HG03457 (cell line): Measurements from ENCODE around the gene IL1RL2.

Source experiments
- ATAC-seq: cut with Tn5 transposase; IDR thresholded peaks from one replicate; pipeline ENCODE4 v1.9.1; 2021; ENCODE audit warnings: moderate number of reproducible peaks; ENCODE audit not compliant: unreplicated experiment

The IL1RL2 gene

DNA sequence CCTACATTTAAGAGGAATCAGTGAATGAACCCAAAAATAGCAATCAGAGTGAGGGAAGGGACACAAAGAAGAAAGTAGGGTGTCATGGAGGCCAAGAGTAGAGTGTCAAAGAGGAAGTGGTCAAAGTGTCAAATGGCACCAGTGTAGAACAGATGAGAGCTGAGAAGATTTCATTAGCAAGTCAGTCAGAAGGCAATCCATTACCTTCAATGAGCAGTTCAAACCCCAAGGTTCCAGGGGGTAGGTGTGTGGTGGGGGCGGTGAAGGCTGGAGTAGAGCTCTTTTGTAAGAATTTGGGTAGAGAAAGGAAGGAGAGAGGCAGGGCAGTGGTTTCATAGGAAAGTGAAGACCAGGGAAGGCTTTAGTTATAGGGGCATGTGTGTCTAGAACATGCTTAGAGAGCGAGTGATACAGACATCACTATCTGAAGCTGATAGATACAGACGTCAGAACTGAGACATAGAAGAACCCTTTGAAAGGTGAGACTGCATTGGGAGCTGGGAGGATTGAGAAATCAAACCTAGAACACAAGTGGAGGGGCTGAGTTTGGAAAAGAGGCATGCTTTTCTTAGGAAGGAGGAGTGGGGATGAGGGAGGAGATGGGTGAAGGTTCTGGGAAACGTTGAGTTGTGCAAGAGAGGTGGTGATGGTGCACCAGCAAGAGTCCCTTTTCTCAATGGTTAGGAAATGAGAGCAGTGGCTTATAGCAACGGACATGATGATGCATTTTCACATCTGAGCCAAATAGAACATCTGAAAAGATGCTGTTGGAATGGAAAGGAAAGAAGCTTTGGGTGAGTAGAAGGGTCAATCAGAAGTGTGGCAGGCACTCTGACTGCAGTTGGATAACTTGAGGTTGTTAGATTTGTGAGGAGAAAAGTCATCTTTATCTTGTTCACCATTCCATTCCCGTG is 75.7 kb downstream of the IL1RL2 start:
- no peak for ATAC-seq

DNA sequence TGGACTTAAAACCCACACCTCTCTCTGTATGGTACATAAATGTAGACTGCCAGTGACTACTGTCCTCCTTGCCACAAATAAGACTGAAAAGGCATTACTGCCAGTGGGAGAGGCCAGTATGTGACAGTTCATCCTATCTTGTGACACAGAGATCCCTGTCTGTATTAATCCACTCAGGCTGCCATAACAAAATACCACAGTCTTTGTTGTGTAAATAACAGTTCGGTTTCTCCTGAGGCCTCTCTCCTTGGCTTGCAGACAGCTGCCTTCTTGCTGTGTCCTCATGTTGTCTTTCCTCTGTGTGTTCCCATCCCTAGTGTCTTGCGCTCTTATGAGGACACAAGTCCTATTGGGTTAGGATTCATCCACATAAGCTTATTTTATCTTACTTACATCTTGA is 78.1 kb downstream of the IL1RL2 start:
- ATAC-seq = no peak

DNA sequence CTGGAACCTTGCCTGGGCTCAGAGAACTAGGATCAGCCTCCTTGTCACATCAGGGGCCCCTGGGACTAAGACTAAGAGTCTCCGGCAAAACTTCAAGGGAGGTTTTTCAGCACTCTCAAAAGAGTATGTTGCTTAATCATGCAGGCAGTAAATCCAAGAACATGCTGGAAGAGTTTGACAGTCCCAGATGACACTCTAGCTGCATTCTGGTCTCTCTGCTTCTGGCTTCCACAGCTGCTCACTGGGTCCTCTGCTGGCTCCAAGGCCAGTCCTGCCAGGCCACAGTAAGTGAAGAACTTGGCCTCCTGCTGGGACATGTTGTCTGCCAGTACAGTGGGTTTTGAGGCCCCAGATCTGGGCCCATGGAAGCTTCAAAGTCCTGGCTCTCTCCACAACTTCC is 79.4 kb downstream of the IL1RL2 start:
- ATAC-seq = no peak

DNA sequence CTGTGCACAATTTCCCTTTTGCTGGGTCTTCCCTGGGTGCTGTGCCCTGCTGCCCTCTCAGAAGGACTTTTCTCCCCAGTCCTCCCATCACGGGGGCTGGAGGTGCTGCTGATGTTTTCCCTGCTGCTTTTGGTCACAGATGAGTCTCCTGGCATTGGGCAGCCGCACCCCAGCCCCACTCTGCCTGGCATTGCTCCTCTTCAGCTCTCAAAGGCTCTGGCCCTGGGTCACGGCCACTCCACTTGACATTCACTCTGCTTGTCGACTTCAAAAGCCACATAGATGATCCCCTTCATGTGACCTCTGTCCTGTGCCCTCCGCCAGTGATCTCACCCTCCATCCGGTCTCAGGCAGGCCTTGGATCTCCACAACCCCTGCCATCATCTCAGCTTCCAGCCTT is 81.0 kb downstream of the IL1RL2 start:
- no peak for ATAC-seq

DNA sequence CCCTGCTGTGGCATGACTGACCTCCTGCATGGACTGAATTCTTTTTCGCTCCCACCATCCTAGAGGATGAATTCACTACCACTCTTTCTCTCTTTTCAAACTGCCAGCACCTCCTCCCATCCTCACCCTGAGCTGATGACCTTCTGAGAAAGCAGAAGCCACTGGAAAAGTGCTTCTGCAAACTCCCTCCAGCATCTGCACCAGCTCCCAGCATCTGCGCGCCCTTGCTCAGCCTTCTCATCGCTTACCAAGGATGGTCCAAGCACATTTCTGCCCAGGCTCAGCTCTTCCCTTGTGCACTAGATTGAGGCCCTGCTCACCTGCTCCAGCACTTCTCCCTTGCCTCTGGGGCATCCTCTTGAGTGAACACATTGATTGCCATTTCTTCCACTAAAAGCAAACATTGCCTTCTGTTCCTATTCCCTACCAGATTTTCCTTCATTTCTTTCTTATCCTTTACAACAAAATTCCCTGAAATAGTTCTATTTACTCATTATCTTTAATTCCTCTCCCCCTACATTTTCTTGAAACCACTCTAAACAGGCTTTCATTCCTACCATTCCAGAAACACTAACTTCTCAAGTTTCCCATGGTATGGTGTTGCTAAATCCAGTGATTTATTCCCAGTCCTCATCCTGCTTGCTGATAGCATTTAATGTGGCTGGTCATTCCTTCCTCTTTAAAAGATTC is 81.8 kb downstream of the IL1RL2 start:
- ATAC-seq = no peak

DNA sequence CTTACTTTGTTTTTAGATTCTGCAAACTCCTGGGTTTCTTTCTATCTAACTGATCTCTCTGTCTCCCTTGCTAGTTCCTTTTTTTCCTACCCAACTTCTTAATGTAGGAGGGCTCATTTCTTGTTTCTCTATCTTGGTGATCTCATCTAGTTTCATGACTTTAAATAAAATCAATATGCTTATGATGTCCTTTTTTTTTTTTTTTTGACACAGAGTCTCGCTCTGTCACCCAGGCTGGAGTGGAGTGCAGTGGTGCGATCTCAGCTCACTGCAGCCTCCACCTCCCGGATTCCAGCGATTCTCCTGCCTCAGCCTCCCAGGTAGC is 82.3 kb downstream of the IL1RL2 start:
- ATAC-seq = no peak

DNA sequence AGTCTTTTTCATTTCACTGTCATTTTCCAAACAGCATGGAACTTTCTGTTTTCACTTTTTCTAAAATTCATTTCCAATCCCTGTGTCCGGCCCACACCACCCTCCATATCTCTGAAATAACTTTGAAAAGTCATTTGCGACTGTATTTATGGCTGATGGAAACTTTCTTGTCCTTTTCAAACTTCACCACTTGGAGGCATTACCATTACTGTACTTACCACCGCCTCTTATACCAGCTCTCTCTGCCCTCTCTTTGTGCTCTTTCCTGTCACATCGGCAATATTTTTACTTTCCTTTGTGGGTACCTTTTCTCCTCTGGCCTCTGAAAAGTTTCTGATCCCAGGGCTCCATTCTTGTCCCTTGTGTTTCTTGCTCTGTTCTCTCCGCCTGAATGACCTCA is 85.0 kb downstream of the IL1RL2 start:
- no peak for ATAC-seq

DNA sequence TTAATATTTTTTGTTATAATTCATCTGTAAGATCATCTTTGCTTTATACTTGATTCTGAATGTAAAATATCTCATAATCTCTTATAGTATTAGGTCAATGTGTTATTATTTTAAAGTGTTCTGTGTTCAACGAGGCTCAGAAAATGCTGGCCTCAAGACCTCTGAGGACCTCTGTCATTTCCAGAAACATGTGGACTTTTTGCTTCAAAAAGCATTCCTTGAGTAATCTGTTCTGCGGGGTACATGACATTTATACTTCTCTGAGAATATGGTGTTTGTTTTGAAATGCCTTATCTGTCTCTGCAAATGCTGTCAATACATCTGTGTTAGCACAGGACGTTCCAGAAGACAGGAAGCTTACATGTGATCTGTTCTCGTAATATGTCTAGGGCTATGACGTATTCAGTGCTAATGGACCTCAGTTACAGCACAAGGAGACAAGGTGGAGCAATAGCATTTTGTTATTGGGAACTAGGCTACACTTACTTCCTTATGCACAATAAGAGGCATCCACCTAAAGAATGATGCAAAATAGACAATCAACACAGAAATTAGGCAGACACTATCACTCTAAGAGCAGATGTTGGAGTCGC is 86.9 kb downstream of the IL1RL2 start:
- ATAC-seq = no peak

DNA sequence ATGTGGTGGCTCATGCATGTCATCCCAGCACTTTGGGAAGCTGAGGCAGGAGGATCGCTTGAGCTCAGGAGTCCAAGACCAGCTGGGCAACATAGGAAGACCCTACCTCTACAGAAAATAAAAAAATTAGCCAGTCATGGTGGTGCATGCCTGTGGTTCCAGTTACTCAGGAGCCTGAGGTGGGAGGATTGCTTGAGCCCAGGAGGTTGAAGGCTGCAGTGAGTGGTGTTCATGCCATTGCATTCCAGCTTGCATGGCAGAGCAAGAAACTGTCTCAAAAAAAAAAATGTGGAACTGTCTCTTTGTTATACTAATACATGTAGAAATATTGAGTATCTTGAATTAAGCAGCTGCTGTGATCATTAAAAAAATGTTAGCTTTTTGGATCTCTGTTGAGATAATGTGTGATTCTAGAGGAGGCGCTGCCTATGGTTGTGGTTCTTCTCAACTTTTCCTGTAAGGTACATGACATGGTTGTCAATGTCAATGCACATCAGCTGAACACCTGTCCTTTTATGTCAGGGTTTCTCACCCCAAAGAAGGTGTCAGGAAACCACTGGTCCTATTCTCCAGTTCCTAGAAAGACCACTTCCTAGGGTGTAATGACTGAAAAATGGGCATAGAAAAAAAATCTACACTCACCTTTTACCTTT is 89.9 kb downstream of the IL1RL2 start:
- no peak for ATAC-seq

DNA sequence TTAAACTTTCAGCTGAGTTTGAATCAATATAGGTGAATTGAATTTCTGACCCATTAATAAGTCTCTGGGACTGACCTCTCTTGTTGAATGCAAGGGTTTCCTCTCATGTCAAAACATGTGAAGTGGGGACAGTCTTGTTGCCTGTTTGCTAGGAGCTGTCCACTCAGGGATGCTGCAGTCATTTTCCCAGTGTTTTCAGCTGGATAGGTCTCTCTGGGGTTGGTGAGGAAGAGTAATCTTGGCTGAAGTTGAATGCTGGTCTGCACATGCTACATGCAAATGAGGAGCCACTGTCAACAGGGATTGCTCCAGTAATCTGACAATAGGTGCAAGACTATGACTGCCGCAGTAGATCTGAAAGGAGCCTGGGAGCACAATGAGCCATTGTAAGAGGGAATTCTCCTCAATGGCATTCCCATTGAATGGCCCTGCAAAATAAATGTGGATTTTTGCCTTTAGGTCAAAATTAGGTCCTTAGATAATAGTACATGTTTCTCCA is 90.4 kb downstream of the IL1RL2 start:
- ATAC-seq = no peak

DNA sequence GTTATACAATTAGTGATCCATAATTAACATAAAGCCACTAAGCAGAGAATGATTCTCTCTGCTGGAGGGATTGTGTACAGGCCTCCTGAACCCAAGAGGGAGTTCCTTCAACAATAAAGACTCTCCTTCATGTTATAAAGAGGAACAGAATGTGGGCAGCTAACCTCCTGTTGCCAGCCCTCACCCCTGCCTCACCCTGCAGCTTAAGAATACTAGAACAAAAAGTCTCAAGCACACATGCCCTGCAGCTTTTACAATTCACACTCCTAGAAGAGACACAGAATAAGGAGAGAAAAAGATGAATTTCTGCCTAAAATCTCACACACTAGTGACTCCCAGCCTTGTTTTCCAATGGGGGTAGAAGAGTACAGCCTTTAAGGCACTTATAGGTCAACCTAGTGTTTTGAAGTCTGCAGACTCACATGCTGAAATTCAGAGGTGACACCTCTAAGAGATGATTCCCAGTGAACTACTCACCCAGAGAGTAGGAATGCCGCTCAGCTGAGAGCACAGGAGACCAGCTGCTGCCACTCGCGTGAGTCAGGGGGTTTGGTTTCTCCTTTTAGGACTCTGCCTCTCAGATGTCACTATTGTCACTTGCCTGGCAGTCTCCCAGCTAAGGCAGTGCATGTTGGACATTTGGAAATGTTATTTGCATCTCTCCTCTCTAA is 92.0 kb downstream of the IL1RL2 start:
- no peak for ATAC-seq

DNA sequence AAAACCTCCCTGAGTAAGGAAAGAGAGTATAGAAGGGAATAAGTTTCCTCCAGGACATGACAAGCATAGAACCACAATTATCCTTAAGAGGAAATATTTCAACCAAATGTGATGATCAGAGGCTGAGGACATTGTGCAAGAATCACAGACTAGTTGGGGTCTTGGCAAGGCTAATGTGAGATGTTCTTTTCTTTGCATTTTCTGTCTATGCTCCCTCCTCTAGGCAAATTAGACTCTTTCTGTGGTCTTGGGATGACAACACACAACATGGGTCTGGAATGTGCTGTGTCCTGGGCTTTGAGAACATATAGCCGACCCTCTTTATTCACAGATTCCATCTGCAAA is 92.5 kb downstream of the IL1RL2 start:
- no peak for ATAC-seq

DNA sequence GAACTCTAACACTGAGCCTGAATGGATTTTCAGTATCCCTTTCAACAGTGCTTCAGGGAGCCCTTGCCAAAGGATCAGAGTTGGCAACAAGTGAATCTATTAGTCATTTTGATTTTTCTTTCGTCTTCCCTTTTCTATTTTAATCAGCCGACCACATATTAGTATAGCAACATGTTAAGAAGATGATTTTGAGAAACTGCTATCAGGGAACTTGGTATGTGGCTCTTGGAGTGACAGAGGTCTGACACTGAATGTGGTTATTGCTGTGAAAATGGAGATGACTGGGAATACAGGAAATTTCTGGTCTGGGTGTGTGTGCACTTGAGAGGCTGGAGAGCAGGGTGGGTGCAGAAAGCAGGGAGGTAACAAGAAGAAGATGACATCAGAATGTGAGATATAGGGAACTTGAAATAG is 95.9 kb downstream of the IL1RL2 start:
- ATAC-seq = no peak

DNA sequence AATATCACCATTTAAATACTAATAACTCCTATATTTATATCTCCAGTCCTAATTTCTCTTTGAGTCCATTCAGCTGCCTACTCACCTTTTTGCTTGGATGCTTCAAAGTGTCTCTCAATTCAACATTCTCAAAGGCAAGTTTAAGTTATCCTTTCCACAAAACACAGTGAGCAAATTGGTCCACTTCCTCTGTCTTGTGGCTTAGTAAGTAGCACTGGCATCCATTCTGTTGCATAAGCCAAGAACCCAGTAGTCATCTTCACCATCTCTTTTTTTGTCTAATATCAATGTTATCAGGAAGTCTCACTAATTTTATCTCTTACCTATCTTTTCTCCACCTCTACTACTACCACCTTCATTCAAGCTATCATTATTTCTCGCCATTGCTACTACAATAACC is 97.2 kb downstream of the IL1RL2 start:
- ATAC-seq = no peak

DNA sequence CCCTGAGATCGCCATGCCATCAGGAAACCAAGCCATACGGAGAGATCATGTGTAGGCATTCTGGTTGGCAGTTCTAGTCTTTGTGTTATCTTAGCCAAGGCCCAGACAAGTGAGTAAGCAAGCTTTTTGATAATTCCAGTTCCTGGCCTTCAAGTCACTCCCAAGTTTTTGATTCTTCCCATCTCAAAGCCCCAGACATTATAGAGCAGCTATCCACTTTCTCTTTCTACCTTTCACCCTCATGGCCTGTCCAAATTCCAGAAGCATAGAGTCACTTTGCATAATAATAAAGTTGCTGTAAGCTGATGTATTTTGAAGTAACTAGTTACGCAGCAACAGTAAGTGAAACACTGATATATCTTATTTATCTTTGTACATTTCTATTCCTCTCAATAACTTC is 97.8 kb downstream of the IL1RL2 start:
- ATAC-seq = no peak

DNA sequence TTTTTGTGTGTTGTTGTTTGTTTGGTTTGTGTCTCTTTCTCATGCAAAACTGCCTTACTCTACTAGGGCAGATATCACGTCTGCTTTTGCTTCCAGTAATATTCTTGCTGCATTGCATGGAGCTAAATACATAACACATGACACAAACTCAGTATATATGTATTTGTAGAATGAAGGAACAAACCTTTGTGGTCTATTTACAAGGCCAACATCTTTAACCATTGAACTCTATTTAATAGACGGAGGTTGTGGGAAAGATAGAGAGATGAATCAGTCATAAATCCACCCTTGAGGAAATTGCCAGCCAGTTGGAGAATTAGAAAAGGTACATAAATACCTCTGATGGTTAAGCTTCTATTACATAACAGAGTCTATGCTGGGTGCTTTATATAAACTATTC is 98.5 kb downstream of the IL1RL2 start:
- no peak for ATAC-seq

DNA sequence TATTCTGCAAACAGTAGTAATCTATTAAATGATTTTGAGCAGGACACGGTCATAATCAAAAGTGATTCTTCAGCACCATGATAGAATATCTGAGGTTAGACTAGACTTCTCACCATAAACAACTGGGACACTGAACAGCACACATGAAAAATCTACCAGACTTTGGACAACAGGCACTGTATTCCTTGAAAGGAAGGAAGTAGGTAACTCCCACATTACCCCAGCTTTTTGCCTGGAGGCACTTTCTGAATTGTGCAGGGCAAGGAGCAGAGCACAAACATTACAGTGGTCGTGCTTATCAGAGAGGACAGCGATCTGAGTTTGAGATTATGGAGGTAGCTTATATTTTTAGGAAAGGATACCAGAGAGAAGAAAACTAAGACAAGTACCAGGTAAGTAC is 99.2 kb downstream of the IL1RL2 start:
- no peak for ATAC-seq

DNA sequence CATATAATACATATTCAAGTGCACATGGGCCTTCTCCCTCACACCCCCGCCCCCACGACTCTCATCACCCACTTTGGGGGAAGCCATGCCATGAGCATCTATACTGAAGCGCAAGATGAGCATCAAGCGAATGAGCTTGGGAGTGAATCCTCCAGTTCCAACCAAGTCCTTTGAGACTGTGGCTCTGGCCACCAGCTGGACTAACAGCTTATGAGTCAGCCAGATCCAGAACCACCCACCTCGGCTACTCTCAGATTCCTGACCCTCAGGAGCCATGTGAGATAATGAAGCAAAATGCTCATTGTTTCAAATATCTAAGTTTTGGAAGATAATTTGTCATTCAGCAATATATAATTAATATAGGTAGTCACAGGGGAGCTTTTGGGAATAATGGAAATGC is 102.3 kb downstream of the IL1RL2 start:
- no peak for ATAC-seq
